IMR-90 (cell line): ENCODE results near the gene MGA. TPM values are rescaled to one million over a fixed set of nuclear protein-coding genes. Genes with fewer than 3 reads are reported as not detected.

ENCODE experiments used
- ATAC-seq: fragments of 200-7000 bp; cut with Tn5 transposase; 2 replicates; pipeline ENCODE4 v1.9.1; 2020; ENCODE audit warnings: low read depth, mild to moderate bottlenecking, moderate library complexity
- BruUV-seq: library from RNA; stranded (reverse); fragments of 400-500 nt; replicated peaks from 2 replicates; lab custom pipeline; 2021; lab: Mats Ljungman, UMichigan
- CTCF ChIA-PET: fragments of 300-600 bp; formaldehyde crosslinking; extraction: SDS; loops from one replicate; lab custom pipeline; 2021; ENCODE audit warnings: antibody characterized with exemption; lab: Yijun Ruan, JAX
- POLR2A ChIA-PET: fragments of 300-600 bp; sonication (Branson Sonifier 250); formaldehyde crosslinking; loops from one replicate; lab custom pipeline; 2022; ENCODE audit warnings: antibody characterized with exemption; ENCODE audit not compliant: unreplicated experiment; lab: Charles Lee
- DNase-seq: peaks from one replicate; pipeline ENCODE4 v3.0.0; 2013
- H2AFZ ChIP-seq: replicated peaks from 2 replicates; pipeline ENCODE3; 2013; ENCODE audit warnings: low read length, mild to moderate bottlenecking; ENCODE audit not compliant: poor library complexity
- H2AK5ac ChIP-seq: 2 replicates; pipeline ENCODE4 v1.6.1; 2013; ENCODE audit warnings: low read depth, low read length, inconsistent platforms
- H2AK9ac ChIP-seq: replicated peaks from 2 replicates; pipeline ENCODE3; 2013; ENCODE audit warnings: mild to moderate bottlenecking, low read depth, low read length, moderate library complexity; ENCODE audit not compliant: poor library complexity
- H2BK120ac ChIP-seq: 2 replicates; pipeline ENCODE4 v1.6.1; 2013; ENCODE audit warnings: low read depth, low read length, inconsistent platforms
- H2BK15ac ChIP-seq: 3 replicates; pipeline ENCODE4 v1.6.1; 2013; ENCODE audit warnings: low read depth, low read length, inconsistent platforms
- H2BK20ac ChIP-seq: 2 replicates; pipeline ENCODE4 v1.6.1; 2013; ENCODE audit warnings: low read depth, mild to moderate bottlenecking, inconsistent platforms, low read length, moderate library complexity
- H2BK5ac ChIP-seq: 2 replicates; pipeline ENCODE4 v1.6.1; 2013; ENCODE audit warnings: mild to moderate bottlenecking, low read depth, low read length, inconsistent platforms; ENCODE audit not compliant: poor library complexity, severe bottlenecking
- H3K14ac ChIP-seq: replicated peaks from 2 replicates; pipeline ENCODE4 v1.6.1; 2013; ENCODE audit warnings: low read depth, low read length, inconsistent platforms
- H3K18ac ChIP-seq: 2 replicates; pipeline ENCODE4 v1.6.1; 2013; ENCODE audit warnings: low read depth, low read length, control low read depth
- H3K23ac ChIP-seq: 2 replicates; pipeline ENCODE4 v1.6.1; 2013; ENCODE audit warnings: low read depth, low read length, inconsistent platforms
- H3K27ac ChIP-seq: 2 replicates; pipeline ENCODE4 v1.5.1; 2013; ENCODE audit warnings: mild to moderate bottlenecking, control low read depth, low read length; ENCODE audit not compliant: insufficient read depth
- H3K27me3 ChIP-seq: 2 replicates; pipeline ENCODE4 v1.6.1; 2013; ENCODE audit warnings: low read length; ENCODE audit not compliant: control insufficient read depth, insufficient read depth
- H3K36me3 ChIP-seq: 2 replicates; pipeline ENCODE4 v1.6.1; 2013; ENCODE audit warnings: low read length, mixed read lengths; ENCODE audit not compliant: control insufficient read depth, insufficient read depth
- H3K4ac ChIP-seq: 2 replicates; pipeline ENCODE4 v1.6.1; 2013; ENCODE audit warnings: low read depth, low read length, inconsistent platforms
- H3K4me1 ChIP-seq: 2 replicates; pipeline ENCODE4 v1.6.1; 2013; ENCODE audit warnings: low read length, mixed read lengths; ENCODE audit not compliant: control insufficient read depth, insufficient read depth
- H3K4me2 ChIP-seq: 2 replicates; pipeline ENCODE4 v1.6.1; 2013; ENCODE audit warnings: low read depth, mild to moderate bottlenecking, control low read depth, low read length, moderate library complexity
- H3K4me3 ChIP-seq: 2 replicates; pipeline ENCODE4 v1.5.1; 2013; ENCODE audit warnings: low read depth, mild to moderate bottlenecking, control low read depth, low read length, moderate library complexity; ENCODE audit not compliant: insufficient read depth
- H3K56ac ChIP-seq: 2 replicates; pipeline ENCODE4 v1.6.1; 2013; ENCODE audit warnings: low read length, inconsistent platforms; ENCODE audit not compliant: insufficient read depth; ENCODE audit errors: extremely low read depth
- H3K79me1 ChIP-seq, 2 experiments: 2 replicates each; pipeline ENCODE4 v1.6.1; 2013; ENCODE audit warnings: low read length in 2 of 2, inconsistent platforms in 1 of 2, low read depth in 1 of 2
- H3K9ac ChIP-seq: 2 replicates; pipeline ENCODE4 v1.6.1; 2013; ENCODE audit warnings: low read depth, low read length, control low read depth
- H3K9me1 ChIP-seq: 2 replicates; pipeline ENCODE4 v1.6.1; 2013; ENCODE audit warnings: low read length, inconsistent platforms; ENCODE audit not compliant: insufficient read depth
- H3K9me3 ChIP-seq: 2 replicates; pipeline ENCODE4 v1.6.1; 2013; ENCODE audit warnings: low read length; ENCODE audit not compliant: control insufficient read depth, insufficient read depth
- H4K20me1 ChIP-seq: 2 replicates; pipeline ENCODE4 v1.6.1; 2013; ENCODE audit warnings: low read length, inconsistent platforms; ENCODE audit not compliant: insufficient read depth
- H4K5ac ChIP-seq: 2 replicates; pipeline ENCODE4 v1.6.1; 2013; ENCODE audit warnings: mild to moderate bottlenecking, low read depth, low read length, control low read depth
- H4K8ac ChIP-seq, 2 experiments: 2 replicates each; pipeline ENCODE4 v1.6.1; 2013; ENCODE audit warnings: low read depth in 2 of 2, low read length in 2 of 2, control low read depth in 1 of 2, inconsistent platforms in 1 of 2
- H4K91ac ChIP-seq: 2 replicates; pipeline ENCODE4 v1.6.1; 2013; ENCODE audit warnings: low read depth, low read length, inconsistent platforms; ENCODE audit not compliant: insufficient read depth
- BHLHE40 ChIP-seq: fragments of 150-350 bp; IDR thresholded peaks from 2 replicates; pipeline ENCODE4 v1.6.1; 2016; ENCODE audit warnings: mild to moderate bottlenecking, low read depth, low read length
- CEBPB ChIP-seq: IDR thresholded peaks from 2 replicates; pipeline ENCODE4 v1.6.1; 2012; ENCODE audit warnings: low read depth, low read length, improper control_type of control experiment
- CHD1 ChIP-seq: IDR thresholded peaks from 2 replicates; pipeline ENCODE4 v1.6.1; 2012; ENCODE audit warnings: low read depth, low read length, improper control_type of control experiment
- CTCF ChIP-seq: conservative IDR thresholded peaks from 2 replicates; pipeline ENCODE4 v1.5.1; 2012; ENCODE audit warnings: mild to moderate bottlenecking, low read depth, low read length, improper control_type of control experiment
- ELK1 ChIP-seq: fragments of 150-350 bp; IDR thresholded peaks from 2 replicates; pipeline ENCODE4 v1.6.1; 2016; ENCODE audit warnings: low read depth, mild to moderate bottlenecking, low read length, moderate library complexity, borderline replicate concordance
- FOS ChIP-seq: fragments of 150-350 bp; IDR thresholded peaks from 2 replicates; pipeline ENCODE4 v1.6.1; 2016; ENCODE audit warnings: low read depth, low read length
- MAFK ChIP-seq: IDR thresholded peaks from 2 replicates; pipeline ENCODE4 v1.6.1; 2012; ENCODE audit warnings: low read depth, low read length, improper control_type of control experiment
- MAZ ChIP-seq: IDR thresholded peaks from 2 replicates; pipeline ENCODE4 v1.6.1; 2012; ENCODE audit warnings: low read depth, mild to moderate bottlenecking, low read length, improper control_type of control experiment, moderate library complexity, borderline replicate concordance
- MXI1 ChIP-seq: IDR thresholded peaks from 2 replicates; pipeline ENCODE4 v1.6.1; 2012; ENCODE audit warnings: low read depth, mild to moderate bottlenecking, low read length, moderate library complexity, borderline replicate concordance
- NFE2L2 ChIP-seq: fragments of 150-350 bp; IDR thresholded peaks from 2 replicates; pipeline ENCODE4 v1.6.1; 2016; ENCODE audit warnings: low read depth, mild to moderate bottlenecking, low read length
- POLR2A ChIP-seq: IDR thresholded peaks from 2 replicates; pipeline ENCODE4 v1.6.1; 2012; ENCODE audit warnings: mild to moderate bottlenecking, low read depth, low read length
- RAD21 ChIP-seq: IDR thresholded peaks from 2 replicates; pipeline ENCODE4 v1.6.1; 2012; ENCODE audit warnings: low read length, improper control_type of control experiment
- RCOR1 ChIP-seq: IDR thresholded peaks from 2 replicates; pipeline ENCODE4 v1.6.1; 2012; ENCODE audit warnings: mild to moderate bottlenecking, low read length, improper control_type of control experiment; ENCODE audit not compliant: insufficient replicate concordance
- RFX5 ChIP-seq: IDR thresholded peaks from 2 replicates; pipeline ENCODE4 v1.8.0; 2012; ENCODE audit warnings: low read depth, mild to moderate bottlenecking, low read length, moderate library complexity
- SMC3 ChIP-seq: fragments of 150-350 bp; IDR thresholded peaks from 2 replicates; pipeline ENCODE4 v1.6.1; 2016; ENCODE audit warnings: low read depth, mild to moderate bottlenecking, antibody characterized with exemption, low read length, moderate library complexity
- USF2 ChIP-seq: fragments of 150-350 bp; IDR thresholded peaks from 2 replicates; pipeline ENCODE4 v1.6.1; 2017; ENCODE audit warnings: mild to moderate bottlenecking, antibody characterized with exemption, low read length, low read depth
- WGBS, 2 experiments: methylation state at CpG; one replicate each; pipeline versions ENCODE4 v1.1.5 to v1.1.7; 2013; ENCODE audit warnings: missing lambda C conversion rate in 2 of 2; ENCODE audit not compliant: insufficient read length in 1 of 2; ENCODE audit errors: extremely low coverage in 2 of 2; 5-methylcytosine and 5-hydroxymethylcytosine counted together
- dilution Hi-C: fragments of 300-500 bp; cut with HindIII; formaldehyde crosslinking; loops from one replicate; pipeline ENCODE4 v1.14.3; 2018; ENCODE audit warnings: low sequenced_read_pairs; ENCODE audit not compliant: unreplicated experiment
- in situ Hi-C: fragments of 300-500 bp; cut with MboI; formaldehyde crosslinking; loops from 3 replicates; pipeline ENCODE4 v1.14.3; 2019; ENCODE audit warnings: low sequenced_read_pairs, inconsistent platforms, mixed read lengths
- intact Hi-C: fragments of 100-400 bp; cut with micrococcal nuclease; formaldehyde crosslinking; loops from 2 replicates; pipeline ENCODE4 v1.10.0; 2022
- polyA plus RNA-seq, 3 experiments: library from polyadenylated mRNA; depleted of rRNA; stranded (reverse); fragments of >200 nt; gene quantifications; 2 replicates each; pipeline ENCODE4 v1.2.3, GENCODE V29; 2012; ENCODE audit warnings: low replicate concordance in 1 of 3
- total RNA-seq: library from RNA; depleted of rRNA; stranded (reverse); fragments of >200 nt; gene quantifications from 2 replicates; pipeline ENCODE4 v1.2.3, GENCODE V29; 2012

Gene MGA
- total and polyA plus RNA-seq, 2 of the 4 experiments (the other 2 are of a cell fraction) = 3.2 to 38.0 TPM

- H4K20me1 ChIP-seq = peaks cover 13% of the 10 kb centered on the region; the same call in 1 of the 2 replicates
- H3K36me3 ChIP-seq = peaks cover 12% of the 10 kb centered on the region; the same call in 1 of the 2 replicates
- H3K27me3 ChIP-seq = no peaks in the 10 kb centered on the region
- H3K79me1 ChIP-seq = peaks cover 22 to 58% of the 10 kb centered on the region in 2 experiments
- ATAC-seq (no peak), DNase-seq (peak; percentile 12)
- intact Hi-C loops = no loop called here
- dilution Hi-C loops = no loop called here
- BruUV-seq = no TSS peak
- no peak overlapping the region for H2AK5ac ChIP-seq
- H3K23ac ChIP-seq = peak overlapping the region; percentile 59; the same call in 1 of the 2 replicates
- H4K91ac ChIP-seq = no peak overlapping the region; the same call in 1 of the 2 replicates
- no peak overlapping the region for H3K18ac ChIP-seq
- no CpG with 5 or more reads among the region's 2 CpGs for WGBS, 2 experiments
- no peak overlapping the region for H3K27ac ChIP-seq
- TF ChIP-seq ELK1 (no peak), POLR2A (no peak), RCOR1 (no peak), RFX5 (no peak), BHLHE40 (no peak), SMC3 (no peak), USF2 (no peak), MAZ (no peak), RAD21 (no peak), MXI1 (no peak), CHD1 (no peak), CEBPB (no peak), MAFK (no peak), NFE2L2 (no peak), FOS (no peak), CTCF (no peak)
- peaks cover 3% of the 10 kb centered on the region for H3K4me1 ChIP-seq
- H4K8ac ChIP-seq = no peak overlapping the region
- no peak overlapping the region for H2BK20ac ChIP-seq
- no peak overlapping the region for H3K9ac ChIP-seq
- H2AK9ac ChIP-seq = peak overlapping the region; percentile 80
- no peak overlapping the region for H2AFZ ChIP-seq
- POLR2A ChIA-PET = no interaction called here
- H2BK15ac ChIP-seq = no peak overlapping the region
- in situ Hi-C loops = no loop called here
- no peaks in the 10 kb centered on the region for H3K9me3 ChIP-seq
- CTCF ChIA-PET = interaction anchor here (1.0 to 4.5 kb wide), 2 partner anchors 32 to 36 kb away, joined by 3 to 54 read pairs; partner anchors contain the start of gene MAPKBP1
- H4K5ac ChIP-seq = no peak overlapping the region
- H3K4ac ChIP-seq = peak overlapping the region; percentile 50; the same call in 1 of the 2 replicates
- no peak overlapping the region for H3K56ac ChIP-seq
- peak overlapping the region; percentile 35; the same call in 1 of the 2 replicates for H2BK120ac ChIP-seq
- H2BK5ac ChIP-seq = no peak overlapping the region
- H3K4me2 ChIP-seq = no peak overlapping the region
- H3K9me1 ChIP-seq = peaks cover 21% of the 10 kb centered on the region; the same call in 1 of the 2 replicates
- H3K4me3 ChIP-seq = no peak overlapping the region
- peak overlapping the region; percentile 41; the same call in 1 of the 2 replicates for H3K14ac ChIP-seq
Observed at GRCh38 chr15:41809121-41809520, 148.9 kb downstream of the MGA start.
